TTC549 (cell line): ENCODE data around the gene CPNE2.

Source experiments
- FAIRE-seq: peaks from 2 replicates; lab custom pipeline; 2012; peaks lifted over from hg19 to GRCh38; lab: Jason Lieb, UNC

Gene CPNE2

GRCh38 chr16:57145046-57146021 is 53.0 kb downstream of the CPNE2 start:
- FAIRE-seq, result no peak

GRCh38 chr16:57146040-57146647 is 53.8 kb downstream of the CPNE2 start:
- no peak for FAIRE-seq

- FAIRE-seq, result no peak
Measured at GRCh38 chr16:57146735-57147134, 54.4 kb downstream of the CPNE2 start.

GRCh38 chr16:57147381-57148221 is 55.2 kb downstream of the CPNE2 start:
- FAIRE-seq, result no peak

GRCh38 chr16:57148481-57148880 is 56.1 kb downstream of the CPNE2 start:
- no peak for FAIRE-seq

GRCh38 chr16:57149391-57149790 is 57.0 kb downstream of the CPNE2 start:
- FAIRE-seq, result no peak

GRCh38 chr16:57150682-57151330 is 58.4 kb downstream of the CPNE2 start:
- no peak for FAIRE-seq

GRCh38 chr16:57151369-57151768 is 59.0 kb downstream of the CPNE2 start:
- FAIRE-seq, result no peak

- no peak for FAIRE-seq
Measured at GRCh38 chr16:57152096-57153093, 60.0 kb downstream of the CPNE2 start.

- FAIRE-seq, result no peak
Measured at GRCh38 chr16:57153841-57154240, 61.5 kb downstream of the CPNE2 start.

GRCh38 chr16:57155702-57156350 is 63.4 kb downstream of the CPNE2 start:
- FAIRE-seq, result no peak

GRCh38 chr16:57156351-57156703 is 63.9 kb downstream of the CPNE2 start:
- no peak for FAIRE-seq

GRCh38 chr16:57157533-57157932 is 65.2 kb downstream of the CPNE2 start:
- FAIRE-seq, result no peak

- no peak for FAIRE-seq
Measured at GRCh38 chr16:57159447-57159846, 67.1 kb downstream of the CPNE2 start.

- FAIRE-seq, result no peak
Measured at GRCh38 chr16:57163842-57164241, 71.5 kb downstream of the CPNE2 start.

GRCh38 chr16:57165483-57165882 is 73.1 kb downstream of the CPNE2 start:
- FAIRE-seq, result no peak

- no peak for FAIRE-seq
Measured at GRCh38 chr16:57165938-57166337, 73.6 kb downstream of the CPNE2 start.

- FAIRE-seq, result no peak
Measured at GRCh38 chr16:57166451-57166850, 74.1 kb downstream of the CPNE2 start.

GRCh38 chr16:57166951-57167350 is 74.6 kb downstream of the CPNE2 start:
- no peak for FAIRE-seq

GRCh38 chr16:57167538-57167937 is 75.2 kb downstream of the CPNE2 start:
- FAIRE-seq, result no peak
